ENCODE data around the gene CNTNAP5. TPM values are rescaled to one million over a fixed set of nuclear protein-coding genes. Genes with fewer than 3 reads are reported as not detected.

Gene CNTNAP5
- total and polyA plus RNA-seq, 9 of the 15 experiments (the other 6 are each of a cell fraction or from before 2014, with no cell fraction given): not detected

GRCh38 chr2:124482551-124482950, 457.5 kb downstream of the CNTNAP5 start:
- Histone ChIP-seq H3K27me3 (ENCODE audit: control insufficient read depth in 2 of 2, insufficient read depth in 2 of 2, low read length in 2 of 2) (no peaks in the 10 kb centered on the region), H3K79me2 (ENCODE audit: control insufficient read depth, insufficient read depth, low read length) (no peaks in the 10 kb centered on the region), H3K4me3 (no peak overlapping the region), H3K4me1 (replicated peaks in 1 of 2; ENCODE audit: control insufficient read depth in 2 of 2, insufficient read depth in 2 of 2, low read length in 2 of 2) (no peaks in the 10 kb centered on the region), H3K9me1 (ENCODE audit: control insufficient read depth, insufficient read depth, low read length) (no peaks in the 10 kb centered on the region), H3K4me2 (ENCODE audit: insufficient read depth, low read length) (no peak overlapping the region), H3K36me3 (ENCODE audit: control insufficient read depth, insufficient read depth, low read length) (no peaks in the 10 kb centered on the region), H3K27ac (ENCODE audit: extremely low read depth, low read depth, low read length) (no peak overlapping the region), H4K20me1 (replicated peaks; ENCODE audit: control insufficient read depth, insufficient read depth, low read length) (no peaks in the 10 kb centered on the region), H3K9ac (ENCODE audit: insufficient read depth in 1 of 2, low read depth in 2 of 2, low read length in 2 of 2) (no peak overlapping the region), H2AFZ (ENCODE audit: low read depth, low read length) (no peak overlapping the region), H3K9me3 (replicated peaks; ENCODE audit: control insufficient read depth, insufficient read depth, low read depth, low read length) (no peaks in the 10 kb centered on the region)
- no peak for DNase-seq (ENCODE audit: extremely low read depth in 1 of 4, low spot score in 3 of 4)
- 6% methylated on average over 5 of the region's 6 CpGs for WGBS (ENCODE audit: insufficient coverage, low coverage, missing lambda C conversion rate)
- ChIA-PET POLR2A (interaction anchor here (0.7 kb wide), 1 partner anchor 43 kb away, joined by 3 read pairs; no protein-coding TSS in a partner anchor), CTCF (ENCODE audit: low intra/inter-chr PET ratio) (no interaction called here)
- no peak for ATAC-seq
- TF ChIP-seq ZNF436 (CRISPR knock-in tag; IDR thresholded peaks at IDR 0.05): no peak
- no peak for TF ChIP-seq SIN3A (IDR thresholded peaks at IDR 0.05; ENCODE audit: borderline replicate concordance in 2 of 2, control insufficient read depth in 1 of 2, low read depth in 2 of 2, low read length in 2 of 2)
- no peak for TF ChIP-seq ZNF197 (CRISPR knock-in tag; IDR thresholded peaks at IDR 0.05; ENCODE audit: low read depth)
- TF ChIP-seq CREB3 (tag; conservative IDR thresholded peaks at IDR 0.05; ENCODE audit: low read depth): no peak
- TF ChIP-seq ZNF277 (CRISPR knock-in tag; IDR thresholded peaks at IDR 0.05; ENCODE audit: borderline replicate concordance): no peak
- no peak for TF ChIP-seq ZNF561 (CRISPR knock-in tag; conservative IDR thresholded peaks at IDR 0.05)
- TF ChIP-seq GTF2E2 (tag; IDR thresholded peaks at IDR 0.05): no peak
- TF ChIP-seq ZNF75A (CRISPR knock-in tag; IDR thresholded peaks at IDR 0.05): no peak
- no peak for TF ChIP-seq CAMTA2 (CRISPR knock-in tag; conservative IDR thresholded peaks at IDR 0.05)
- intact Hi-C loops (cut with micrococcal nuclease) (no loop called here), in situ Hi-C loops (cut with MboI) (no loop called here)
- FAIRE-seq: no peak
- BruUV-seq (replicated peaks): no TSS peak

Data from K562 (cell line).